Neuronal stem cell (in vitro differentiated cells): ENCODE measurements around the gene YOD1.
"Not testable (repeated sequence)": the region's sequence is repeated elsewhere in the genome, so short reads cannot be mapped to it uniquely, and the experiment has no call there.

Source experiments
- DNase-seq: peaks from one replicate; pipeline ENCODE4 v3.0.0-alpha.2; 2013; ENCODE audit warnings: low spot score
- H2AFZ ChIP-seq: one replicate; pipeline ENCODE4 v1.6.1; 2013; ENCODE audit warnings: mild to moderate bottlenecking, low read length, inconsistent platforms
- H2AK5ac ChIP-seq: 2 replicates; pipeline ENCODE4 v1.6.1; 2013; ENCODE audit warnings: low read depth, mild to moderate bottlenecking, inconsistent platforms, low read length, moderate library complexity, mixed read lengths
- H2BK120ac ChIP-seq: 2 replicates; pipeline ENCODE4 v1.6.1; 2013; ENCODE audit warnings: low read depth, mild to moderate bottlenecking, inconsistent platforms, low read length, moderate library complexity, mixed read lengths
- H2BK12ac ChIP-seq: one replicate; pipeline ENCODE4 v1.6.1; 2013; ENCODE audit warnings: low read length, inconsistent platforms
- H2BK15ac ChIP-seq: 2 replicates; pipeline ENCODE4 v1.6.1; 2013; ENCODE audit warnings: mild to moderate bottlenecking, low read length, inconsistent platforms, mixed read lengths
- H2BK5ac ChIP-seq: one replicate; pipeline ENCODE4 v1.6.1; 2013; ENCODE audit warnings: inconsistent platforms, mild to moderate bottlenecking, low read length, moderate library complexity
- H3K14ac ChIP-seq: one replicate; pipeline ENCODE4 v1.6.1; 2013; ENCODE audit warnings: low read length, inconsistent platforms
- H3K18ac ChIP-seq: 2 replicates; pipeline ENCODE4 v1.6.1; 2013; ENCODE audit warnings: low read length, inconsistent platforms
- H3K23ac ChIP-seq: 2 replicates; pipeline ENCODE4 v1.6.1; 2013; ENCODE audit warnings: low read depth, mild to moderate bottlenecking, mixed read lengths, low read length, inconsistent platforms; ENCODE audit not compliant: poor library complexity
- H3K27ac ChIP-seq: replicated peaks from 3 replicates; pipeline ENCODE4 v1.5.1; 2013; ENCODE audit warnings: low read length, inconsistent platforms
- H3K27me3 ChIP-seq, 3 experiments: 2 replicates each; pipeline ENCODE4 v1.6.1; 2013; ENCODE audit warnings: low read length in 3 of 3, mild to moderate bottlenecking in 2 of 3, inconsistent platforms in 1 of 3, low read depth in 1 of 3, mixed read lengths in 1 of 3, moderate library complexity in 1 of 3; ENCODE audit not compliant: control insufficient read depth in 3 of 3, insufficient read depth in 3 of 3
- H3K36me3 ChIP-seq, 2 donors: replicated peaks in 1 of 2; 2 replicates each; pipeline ENCODE4 v1.6.1; 2013; ENCODE audit warnings: low read length in 2 of 2; ENCODE audit not compliant: control insufficient read depth in 2 of 2, insufficient read depth in 2 of 2
- H3K4ac ChIP-seq: 2 replicates; pipeline ENCODE4 v1.6.1; 2013; ENCODE audit warnings: inconsistent platforms, mild to moderate bottlenecking, low read length, moderate library complexity
- H3K4me1 ChIP-seq, 2 donors: 1 replicate in 1 of 2; 2 replicates in 1 of 2; pipeline ENCODE4 v1.6.1; 2013; ENCODE audit warnings: low read length in 2 of 2, low read depth in 1 of 2; ENCODE audit not compliant: control insufficient read depth in 2 of 2, insufficient read depth in 1 of 2
- H3K4me2 ChIP-seq: one replicate; pipeline ENCODE4 v1.6.1; 2013; ENCODE audit warnings: mild to moderate bottlenecking, low read length, inconsistent platforms; ENCODE audit not compliant: insufficient read depth, poor library complexity, severe bottlenecking
- H3K4me3 ChIP-seq, 2 donors: 2 replicates each; pipeline ENCODE4 v1.5.1; 2013; ENCODE audit warnings: low read length in 2 of 2, mild to moderate bottlenecking in 2 of 2, inconsistent platforms in 1 of 2, moderate library complexity in 1 of 2
- H3K79me1 ChIP-seq: one replicate; pipeline ENCODE4 v1.6.1; 2013; ENCODE audit warnings: low read depth, mild to moderate bottlenecking, inconsistent platforms, low read length, moderate library complexity
- H3K9ac ChIP-seq: one replicate; pipeline ENCODE4 v1.6.1; 2013; ENCODE audit warnings: mild to moderate bottlenecking, low read depth, low read length, inconsistent platforms; ENCODE audit not compliant: poor library complexity
- H3K9me3 ChIP-seq, 2 donors: replicated peaks in 1 of 2; 2 replicates each; pipeline versions ENCODE3 to v1.6.1; 2013; ENCODE audit warnings: low read length in 2 of 2, mild to moderate bottlenecking in 2 of 2, inconsistent platforms in 1 of 2, low read depth in 1 of 2, mixed read lengths in 1 of 2, moderate library complexity in 1 of 2; ENCODE audit not compliant: control insufficient read depth in 2 of 2, insufficient read depth in 1 of 2
- H4K8ac ChIP-seq: one replicate; pipeline ENCODE4 v1.6.1; 2013; ENCODE audit warnings: low read depth, mild to moderate bottlenecking, inconsistent platforms, low read length, moderate library complexity
- H4K91ac ChIP-seq: one replicate; pipeline ENCODE4 v1.6.1; 2013; ENCODE audit warnings: low read length, low read depth, mild to moderate bottlenecking, inconsistent platforms; ENCODE audit not compliant: poor library complexity
- WGBS, 2 donors: extraction: QIAGEN DNeasy Blood & Tissue Kit; methylation state at CpG; one replicate each; pipeline ENCODE4 v1.1.7; 2013; ENCODE audit warnings: missing lambda C conversion rate in 2 of 2, mixed read lengths in 1 of 2; ENCODE audit not compliant: insufficient read length in 2 of 2, insufficient replicate concordance in 1 of 2; ENCODE audit errors: extremely low coverage in 2 of 2; 5-methylcytosine and 5-hydroxymethylcytosine counted together

The YOD1 gene

DNA sequence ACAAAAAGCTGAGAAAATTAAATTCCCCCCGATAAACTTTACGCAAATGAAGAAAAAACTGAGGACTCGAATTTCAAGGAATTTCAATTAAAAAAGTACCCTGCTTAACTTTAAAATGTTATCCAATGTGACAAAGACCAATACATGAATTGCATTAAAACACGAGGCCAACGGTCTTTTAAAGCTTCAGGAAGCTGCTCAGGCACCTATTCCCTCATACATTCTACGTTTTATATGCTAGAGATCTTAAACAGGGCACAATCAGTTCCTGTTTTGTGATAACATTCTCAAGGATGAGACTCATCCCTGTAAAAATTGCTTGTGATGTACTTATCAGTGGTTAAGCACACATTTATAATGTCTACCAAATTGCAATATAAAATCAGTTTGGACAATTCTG, 3.0 kb downstream of the YOD1 start:
- no peak overlapping the region for H2BK12ac ChIP-seq
- H3K27me3 ChIP-seq, result no peaks in the 10 kb centered on the region
- DNase-seq, result no peak
- H3K23ac ChIP-seq, result no peak overlapping the region
- no peak overlapping the region for H4K91ac ChIP-seq
- H3K9ac ChIP-seq, result no peak overlapping the region
- H2AK5ac ChIP-seq, result no peak overlapping the region
- H3K18ac ChIP-seq, result no peak overlapping the region
- H3K4me2 ChIP-seq, result no peak overlapping the region
- no peak overlapping the region for H2BK15ac ChIP-seq
- H3K9me3 ChIP-seq, result no peaks in the 10 kb centered on the region
- peaks cover 11 to 52% of the 10 kb centered on the region in 2 donors for H3K36me3 ChIP-seq
- no peak overlapping the region for H3K27ac ChIP-seq
- H3K4me3 ChIP-seq, result no peak overlapping the region
- H2BK120ac ChIP-seq, result no peak overlapping the region
- no peak overlapping the region for H4K8ac ChIP-seq
- peaks cover 3 to 6% of the 10 kb centered on the region in 2 donors for H3K4me1 ChIP-seq
- peaks cover 2% of the 10 kb centered on the region for H3K79me1 ChIP-seq
- H3K4ac ChIP-seq, result no peak overlapping the region
- no CpG with 5 or more reads among the region's 6 CpGs for WGBS, 2 donors
- no peak overlapping the region for H3K14ac ChIP-seq
- no peak overlapping the region for H2AFZ ChIP-seq
- no peak overlapping the region for H2BK5ac ChIP-seq

DNA sequence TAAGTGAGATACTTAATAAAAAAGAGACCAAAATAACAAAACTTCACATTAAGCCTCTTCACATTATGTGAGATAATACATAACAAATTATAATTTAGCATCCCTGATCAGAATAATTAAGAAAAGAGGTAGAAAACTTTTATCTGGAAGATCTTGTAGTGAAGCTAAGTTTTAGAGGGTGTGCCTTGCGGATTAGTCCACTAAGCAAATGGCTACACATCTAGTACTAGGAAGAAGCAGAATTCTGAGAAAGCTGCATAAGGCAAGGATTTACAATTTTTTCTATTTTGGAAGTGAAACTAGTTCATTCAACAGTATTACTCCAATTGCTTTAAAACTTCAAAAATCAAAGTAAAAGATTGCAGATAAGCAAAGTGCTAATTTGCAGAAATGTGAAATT, 3.5 kb downstream of the YOD1 start:
- WGBS, 2 donors, result no CpG with 5 or more reads among the region's 1 CpG
- Histone ChIP-seq H3K4me2 (no peak overlapping the region), H3K18ac (no peak overlapping the region), H3K4me1 (peaks cover 3 to 6% of the 10 kb centered on the region in 2 donors), H3K14ac (no peak overlapping the region), H4K91ac (no peak overlapping the region), H3K4me3 (no peak overlapping the region), H2AFZ (no peak overlapping the region), H2BK15ac (no peak overlapping the region), H3K79me1 (peaks cover 2% of the 10 kb centered on the region), H2BK5ac (no peak overlapping the region), H3K27ac (no peak overlapping the region), H3K9me3 (no peaks in the 10 kb centered on the region), H3K23ac (no peak overlapping the region), H3K4ac (no peak overlapping the region), H2BK120ac (no peak overlapping the region), H4K8ac (no peak overlapping the region), H3K27me3 (no peaks in the 10 kb centered on the region), H2AK5ac (no peak overlapping the region), H3K36me3 (peaks cover 11 to 54% of the 10 kb centered on the region in 2 donors), H2BK12ac (no peak overlapping the region), H3K9ac (no peak overlapping the region)
- no peak for DNase-seq

DNA sequence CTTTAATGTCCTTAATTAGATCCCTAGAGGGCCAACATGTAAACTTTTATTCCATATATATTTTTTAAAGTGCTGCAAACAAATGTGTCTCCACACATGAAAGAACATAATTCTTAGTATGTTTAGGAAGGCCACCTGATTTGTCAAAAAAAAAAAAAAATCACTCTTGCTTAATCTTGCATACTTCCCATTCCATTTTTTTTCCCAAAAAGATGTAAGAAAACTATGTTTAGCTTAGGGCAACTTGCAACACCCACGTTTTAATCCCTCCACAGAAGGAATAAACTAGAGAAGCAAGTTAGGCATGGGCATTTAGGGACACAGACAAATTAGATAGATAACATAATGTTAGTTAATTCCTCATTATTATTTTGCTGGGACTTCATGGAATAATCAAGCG, 5.6 kb downstream of the YOD1 start:
- no peak overlapping the region for H3K23ac ChIP-seq
- no peak overlapping the region for H4K8ac ChIP-seq
- H3K4me3 ChIP-seq, result no peak overlapping the region
- no peak overlapping the region for H2BK15ac ChIP-seq
- H3K14ac ChIP-seq, result no peak overlapping the region
- no peak overlapping the region for H3K9ac ChIP-seq
- DNase-seq, result no peak
- no peak overlapping the region for H3K4ac ChIP-seq
- H3K27me3 ChIP-seq, result no peaks in the 10 kb centered on the region
- H4K91ac ChIP-seq, result no peak overlapping the region
- no peak overlapping the region for H3K27ac ChIP-seq
- no peak overlapping the region for H2AFZ ChIP-seq
- H2BK12ac ChIP-seq, result no peak overlapping the region
- no peak overlapping the region for H2BK120ac ChIP-seq
- no peak overlapping the region for H2AK5ac ChIP-seq
- WGBS, 2 donors, result no CpG with 5 or more reads among the region's 2 CpGs
- H3K9me3 ChIP-seq, result no peaks in the 10 kb centered on the region
- peaks cover 11 to 54% of the 10 kb centered on the region in 2 donors for H3K36me3 ChIP-seq
- H3K4me2 ChIP-seq, result no peak overlapping the region
- peaks cover 2% of the 10 kb centered on the region for H3K79me1 ChIP-seq
- H2BK5ac ChIP-seq, result no peak overlapping the region
- H3K4me1 ChIP-seq, result no peaks in the 10 kb centered on the region
- no peak overlapping the region for H3K18ac ChIP-seq

DNA sequence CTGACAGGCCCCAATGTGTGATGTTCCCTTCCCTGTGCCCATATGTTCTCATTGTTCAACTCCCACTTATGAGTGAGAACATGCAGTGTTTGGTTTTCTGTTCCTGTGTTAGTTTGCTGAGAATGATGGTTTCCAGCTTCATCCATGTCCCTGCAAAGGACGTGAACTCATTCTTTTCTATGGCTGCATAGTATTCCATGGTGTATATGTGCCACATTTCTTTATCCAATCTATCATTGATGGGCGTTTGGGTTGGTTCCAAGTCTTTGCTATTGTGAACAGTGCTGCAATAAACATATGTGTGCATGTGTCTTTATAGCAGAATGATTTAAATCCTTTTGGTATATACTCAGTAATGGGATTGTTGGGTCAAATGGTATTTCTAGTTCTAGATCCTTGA, 9.6 kb downstream of the YOD1 start:
- DNase-seq, H2AK5ac ChIP-seq, H3K4ac ChIP-seq, H3K4me2 ChIP-seq, H3K79me1 ChIP-seq, H3K4me1 ChIP-seq, H2BK12ac ChIP-seq, H2BK5ac ChIP-seq, H2BK120ac ChIP-seq, H2AFZ ChIP-seq, H2BK15ac ChIP-seq, H3K23ac ChIP-seq, H3K18ac ChIP-seq, H3K9me3 ChIP-seq, H3K4me3 ChIP-seq, H3K27ac ChIP-seq, H4K91ac ChIP-seq, H3K14ac ChIP-seq, H3K9ac ChIP-seq, H3K27me3 ChIP-seq, H4K8ac ChIP-seq: not testable (repeated sequence)
- no CpG with 5 or more reads among the region's 2 CpGs for WGBS, 2 donors
- H3K36me3 ChIP-seq, result peaks cover 0 to 23% of the 10 kb centered on the region in 2 donors
